NCI-H187 treated with DMSO at 0.1 percent for 48 hours (cell line): ENCODE measurements around the gene NDUFA5.

Experiments used
- DNase-seq: peaks from one replicate; lab custom pipeline; 2025; lab: John Stamatoyannopoulos, UW

The NDUFA5 gene

DNA sequence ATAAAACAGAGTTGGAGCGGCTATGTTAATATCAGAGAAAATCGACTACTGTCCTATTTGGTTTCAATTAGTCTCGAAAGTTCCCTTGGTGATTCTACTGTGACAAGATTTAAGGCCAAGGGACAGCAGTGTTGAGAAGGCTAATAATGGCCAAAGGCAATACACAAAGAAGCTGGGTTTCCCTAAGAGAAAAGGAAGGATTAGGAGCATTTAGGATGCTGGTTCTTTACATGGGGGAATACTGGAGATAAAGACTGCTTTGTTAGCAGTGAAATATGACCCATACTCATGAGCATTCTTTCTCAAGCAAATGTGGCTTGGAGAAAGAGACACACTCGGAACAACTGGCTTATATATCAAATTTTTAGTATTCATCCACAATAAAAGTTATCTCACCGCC, 55.4 kb downstream of the NDUFA5 start:
- DNase-seq, result no peak

DNA sequence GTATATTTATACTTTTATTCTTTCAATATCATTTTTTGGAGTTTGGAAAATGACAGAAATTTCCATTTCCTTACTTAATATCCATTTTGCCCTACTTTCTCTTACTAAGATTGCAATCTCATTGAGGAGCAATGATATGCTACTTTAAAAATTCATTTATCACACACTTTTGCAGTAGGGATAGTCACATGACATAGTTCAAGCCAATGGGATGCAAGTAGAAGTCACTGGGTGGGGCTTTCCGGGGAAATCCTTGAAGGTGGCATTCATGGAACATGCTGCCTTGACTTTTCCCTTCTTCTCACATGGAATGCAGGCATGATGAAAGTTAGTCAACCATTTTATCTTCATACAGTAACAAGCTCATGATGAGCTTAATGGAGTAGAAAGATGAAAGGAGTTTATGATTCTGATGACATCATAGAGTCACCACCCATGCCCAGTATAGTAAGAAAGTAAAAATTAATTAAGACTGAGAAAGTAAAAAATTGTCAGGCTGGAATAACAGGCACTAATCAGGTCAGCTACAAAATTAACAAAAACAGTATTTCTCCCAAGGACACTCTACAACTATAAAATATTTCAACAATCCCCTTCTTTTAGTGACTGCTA, 56.6 kb downstream of the NDUFA5 start:
- no peak for DNase-seq

DNA sequence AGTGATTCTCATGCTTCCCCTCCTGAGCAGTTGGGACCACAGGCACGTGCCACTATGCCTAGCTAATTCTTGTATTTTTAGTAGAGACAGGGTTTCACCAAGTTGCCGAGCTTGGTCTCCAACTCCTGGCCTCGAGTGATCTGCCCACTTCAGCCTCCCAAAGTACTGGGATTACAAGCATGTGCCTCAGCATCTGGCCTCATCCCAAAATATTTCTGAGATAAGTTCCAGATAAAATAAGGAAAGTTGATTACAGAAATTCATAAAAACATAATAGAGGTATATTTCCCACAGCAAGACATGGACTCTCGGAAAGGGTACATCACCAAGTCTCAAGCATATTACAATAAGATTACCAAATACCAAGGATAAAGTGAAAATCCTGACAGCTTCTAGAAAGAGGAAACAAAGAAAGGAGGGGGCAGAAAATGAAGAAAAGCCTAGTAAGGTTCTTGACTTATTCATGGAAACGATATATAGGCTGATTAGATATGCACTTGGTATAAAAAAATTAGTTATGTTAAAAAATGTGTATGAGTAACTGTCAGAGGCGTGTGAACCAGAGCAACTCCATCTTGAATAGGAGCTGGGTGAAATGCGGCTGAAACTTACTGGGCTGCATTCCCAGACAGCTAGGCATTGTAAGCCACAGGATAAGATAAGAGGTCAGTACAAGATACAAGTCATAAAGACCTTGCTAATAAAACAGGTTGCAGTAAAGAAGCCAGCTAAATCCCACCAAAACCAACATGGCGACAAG, 58.2 kb downstream of the NDUFA5 start:
- DNase-seq, result no peak

DNA sequence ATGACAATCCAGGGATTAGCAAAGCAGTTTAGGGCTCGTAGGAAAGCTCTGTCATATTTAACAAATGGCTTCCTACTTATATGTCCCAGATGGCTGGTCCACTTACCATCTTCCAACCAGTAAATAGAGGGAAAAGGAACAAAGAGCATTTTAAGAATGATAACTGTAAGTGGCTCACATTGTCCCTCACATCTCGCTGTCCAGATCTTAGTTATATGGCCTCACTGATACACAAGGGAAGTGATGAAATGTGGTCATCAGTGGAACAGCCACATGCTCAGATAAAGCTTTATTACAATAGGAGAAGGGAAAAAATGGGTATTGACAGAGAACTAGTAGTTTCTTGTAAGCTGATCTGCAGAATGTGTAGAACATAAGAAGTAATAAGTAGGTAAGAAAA, 59.0 kb downstream of the NDUFA5 start:
- no peak for DNase-seq

DNA sequence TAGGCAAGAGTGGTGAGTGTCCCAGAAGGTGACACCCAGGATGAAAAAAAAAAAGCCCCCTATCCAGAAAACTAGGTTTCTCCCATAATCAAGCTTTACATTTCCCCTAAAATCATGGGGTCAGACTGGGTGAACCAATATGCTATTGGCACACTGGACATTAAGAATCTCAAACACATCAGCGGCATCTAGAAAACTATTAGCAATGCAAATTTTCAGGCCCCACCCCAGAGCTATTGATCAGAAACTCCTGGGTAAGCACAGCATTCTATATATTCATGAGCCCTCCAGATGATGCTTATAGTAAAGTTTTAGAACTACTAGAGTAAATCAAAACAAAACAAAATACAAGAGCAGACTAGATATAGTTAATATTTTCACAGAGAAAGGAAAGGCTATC, 59.6 kb downstream of the NDUFA5 start:
- no peak for DNase-seq

DNA sequence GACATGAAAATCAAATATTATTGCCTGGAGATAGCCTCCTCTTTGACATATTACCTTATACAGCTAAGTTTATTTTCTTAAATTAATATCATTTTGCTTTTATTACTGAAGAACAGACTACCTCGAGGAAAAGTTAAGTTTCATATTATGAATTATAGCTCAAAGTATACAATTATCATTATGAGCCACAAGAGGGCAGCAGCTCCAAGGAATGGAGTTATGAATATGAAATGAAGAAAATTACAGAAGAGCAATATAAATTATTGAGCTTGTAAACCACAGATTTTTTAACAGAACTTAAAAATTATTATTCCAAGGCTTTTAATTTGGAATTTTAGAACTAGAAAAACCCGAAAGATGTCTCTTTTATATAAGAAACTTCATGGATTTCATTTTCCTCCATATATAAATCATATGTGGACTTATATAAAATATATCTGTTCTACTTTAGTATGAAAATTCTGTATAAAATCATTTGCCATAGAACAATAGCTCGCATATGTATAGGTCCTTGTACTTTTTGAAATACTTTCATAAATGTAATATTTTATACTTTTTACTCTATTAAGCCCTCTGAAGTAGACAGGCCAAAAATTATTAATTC, 63.3 kb downstream of the NDUFA5 start:
- DNase-seq, result no peak

DNA sequence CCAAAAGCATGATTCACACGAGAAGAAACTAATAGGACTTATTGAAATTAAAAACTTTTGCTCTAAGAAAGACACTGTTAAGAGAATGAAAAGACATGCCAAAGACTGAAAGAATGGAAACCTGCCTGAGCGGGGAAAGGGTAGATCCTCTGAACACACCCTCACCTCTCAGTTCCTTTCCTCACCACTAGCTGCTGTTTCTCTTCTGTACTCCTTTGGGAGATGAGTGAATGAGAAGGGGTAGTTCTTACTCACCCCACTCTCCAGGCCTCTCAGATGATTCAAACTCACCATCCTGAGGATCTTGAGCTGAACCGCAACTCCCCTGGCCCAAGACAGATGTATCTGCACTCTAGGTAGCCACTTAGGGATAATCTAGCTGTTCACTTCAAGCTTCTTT, 65.1 kb downstream of the NDUFA5 start:
- no peak for DNase-seq
